Mesenchymal stem cell (in vitro differentiated cells and primary cell): Measurements from ENCODE around the gene LRP8.

Experiments
- DNase-seq: peaks from one replicate; pipeline ENCODE4 v3.0.0-alpha.2; 2013
- H2AFZ ChIP-seq: one replicate; pipeline ENCODE4 v1.6.1; 2013; ENCODE audit warnings: low read depth, mild to moderate bottlenecking, control low read depth, inconsistent platforms, low read length, moderate library complexity
- H2AK5ac ChIP-seq: 2 replicates; pipeline ENCODE4 v1.6.1; 2013; ENCODE audit warnings: low read length, moderate library complexity, mild to moderate bottlenecking, inconsistent platforms; ENCODE audit not compliant: severe bottlenecking
- H2BK120ac ChIP-seq: one replicate; pipeline ENCODE4 v1.6.1; 2013; ENCODE audit warnings: low read depth, mild to moderate bottlenecking, inconsistent platforms, low read length, moderate library complexity
- H2BK12ac ChIP-seq, 2 experiments: one replicate each; pipeline ENCODE4 v1.6.1; 2013; ENCODE audit warnings: inconsistent platforms in 2 of 2, low read length in 2 of 2, mild to moderate bottlenecking in 2 of 2, moderate library complexity in 2 of 2, control low read depth in 1 of 2
- H2BK15ac ChIP-seq: one replicate; pipeline ENCODE4 v1.6.1; 2013; ENCODE audit warnings: mild to moderate bottlenecking, low read depth, inconsistent platforms; ENCODE audit not compliant: poor library complexity, severe bottlenecking
- H2BK5ac ChIP-seq: 2 replicates; pipeline ENCODE4 v1.6.1; 2013; ENCODE audit warnings: low read depth, mild to moderate bottlenecking, low read length, control low read depth, inconsistent platforms; ENCODE audit not compliant: poor library complexity, severe bottlenecking
- H3K14ac ChIP-seq, 2 experiments: one replicate each; pipeline ENCODE4 v1.6.1; 2013; ENCODE audit warnings: inconsistent platforms in 2 of 2, low read length in 2 of 2, control low read depth in 1 of 2, mild to moderate bottlenecking in 1 of 2, moderate library complexity in 1 of 2
- H3K18ac ChIP-seq, 2 experiments: one replicate each; pipeline ENCODE4 v1.6.1; 2013; ENCODE audit warnings: inconsistent platforms in 2 of 2, low read length in 2 of 2, control low read depth in 1 of 2, low read depth in 1 of 2, mild to moderate bottlenecking in 1 of 2
- H3K23ac ChIP-seq, 2 experiments: one replicate each; pipeline ENCODE4 v1.6.1; 2013; ENCODE audit warnings: inconsistent platforms in 2 of 2, low read length in 2 of 2, mild to moderate bottlenecking in 2 of 2, moderate library complexity in 2 of 2, control low read depth in 1 of 2
- H3K27ac ChIP-seq: 2 replicates; pipeline ENCODE4 v1.5.1; 2013; ENCODE audit warnings: mild to moderate bottlenecking, moderate library complexity, low read length, control low read depth, inconsistent platforms; ENCODE audit not compliant: poor library complexity, severe bottlenecking
- H3K27me3 ChIP-seq, 2 experiments: 2 replicates each; pipeline versions ENCODE4 v1.6.1 to v1.7.0; 2013; ENCODE audit warnings: low read length in 2 of 2, mild to moderate bottlenecking in 2 of 2, moderate library complexity in 2 of 2, control low read depth in 1 of 2, inconsistent platforms in 1 of 2; ENCODE audit not compliant: control insufficient read depth in 1 of 2, insufficient read depth in 1 of 2
- H3K36me3 ChIP-seq, 2 experiments: 2 replicates each; pipeline versions ENCODE4 v1.6.1 to v1.7.0; 2013; ENCODE audit warnings: low read length in 2 of 2, control low read depth in 1 of 2, inconsistent platforms in 1 of 2, low read depth in 1 of 2, mild to moderate bottlenecking in 1 of 2; ENCODE audit not compliant: insufficient read depth in 2 of 2, control insufficient read depth in 1 of 2
- H3K4ac ChIP-seq, 2 experiments: one replicate each; pipeline ENCODE4 v1.6.1; 2013; ENCODE audit warnings: inconsistent platforms in 2 of 2, low read length in 2 of 2, mild to moderate bottlenecking in 2 of 2, moderate library complexity in 2 of 2, control low read depth in 1 of 2, low read depth in 1 of 2
- H3K4me1 ChIP-seq: 2 replicates; pipeline ENCODE4 v1.6.1; 2013; ENCODE audit warnings: low read depth, low read length, control low read depth; ENCODE audit not compliant: control insufficient read depth, insufficient read depth
- H3K4me2 ChIP-seq: 2 replicates; pipeline ENCODE4 v1.6.1; 2013; ENCODE audit warnings: low read length, mild to moderate bottlenecking, inconsistent platforms; ENCODE audit not compliant: poor library complexity, severe bottlenecking
- H3K4me3 ChIP-seq, 2 experiments: 2 replicates each; pipeline versions ENCODE4 v1.5.1 to v1.7.0; 2013; ENCODE audit warnings: low read length in 2 of 2, mild to moderate bottlenecking in 2 of 2, control low read depth in 1 of 2, low read depth in 1 of 2; ENCODE audit not compliant: insufficient read depth in 1 of 2
- H3K79me1 ChIP-seq: replicated peaks from 2 replicates; pipeline ENCODE4 v1.6.1; 2013; ENCODE audit warnings: mild to moderate bottlenecking, control low read depth, low read length, inconsistent platforms; ENCODE audit not compliant: poor library complexity, severe bottlenecking
- H3K9ac ChIP-seq: 2 replicates; pipeline ENCODE4 v1.7.0; 2013; ENCODE audit warnings: mild to moderate bottlenecking, low read length, moderate library complexity
- H3K9me3 ChIP-seq: 2 replicates; pipeline ENCODE4 v1.7.0; 2013; ENCODE audit warnings: mild to moderate bottlenecking, low read length; ENCODE audit not compliant: control insufficient read depth
- H4K8ac ChIP-seq: one replicate; pipeline ENCODE4 v1.6.1; 2013; ENCODE audit warnings: inconsistent platforms, mild to moderate bottlenecking, low read length, moderate library complexity
- H4K91ac ChIP-seq: one replicate; pipeline ENCODE4 v1.6.1; 2013; ENCODE audit warnings: mild to moderate bottlenecking, low read length, inconsistent platforms
- WGBS: methylation state at CpG from one replicate; pipeline ENCODE4 v1.1.7; 2013; ENCODE audit warnings: mixed read lengths; 5-methylcytosine and 5-hydroxymethylcytosine counted together

Gene LRP8

GRCh38 chr1:53267761-53268160 is 60.1 kb downstream of the LRP8 start:
- Histone ChIP-seq H2BK12ac (no peak overlapping the region), H4K91ac (no peak overlapping the region), H3K9me3 (no peaks in the 10 kb centered on the region), H2AFZ (no peak overlapping the region), H3K9ac (no peak overlapping the region), H3K14ac (no peak overlapping the region), H3K23ac (no peak overlapping the region), H2AK5ac (no peak overlapping the region), H3K4me3 (no peak overlapping the region), H3K4ac (no peak overlapping the region), H4K8ac (peak overlapping the region; percentile 9), H2BK120ac (no peak overlapping the region), H3K4me2 (no peak overlapping the region), H3K18ac (no peak overlapping the region), H3K36me3 (peaks cover 36 to 51% of the 10 kb centered on the region in 2 experiments), H2BK15ac (no peak overlapping the region), H3K4me1 (peaks cover 2% of the 10 kb centered on the region), H2BK5ac (no peak overlapping the region), H3K27ac (no peak overlapping the region), H3K27me3 (no peaks in the 10 kb centered on the region), H3K79me1 (no peaks in the 10 kb centered on the region)
- no peak for DNase-seq

GRCh38 chr1:53266038-53266437 is 61.8 kb downstream of the LRP8 start:
- Histone ChIP-seq H2BK5ac (no peak overlapping the region), H3K9ac (no peak overlapping the region), H2BK12ac (no peak overlapping the region), H3K79me1 (no peaks in the 10 kb centered on the region), H3K4me1 (no peaks in the 10 kb centered on the region), H2BK120ac (no peak overlapping the region), H2AK5ac (no peak overlapping the region), H2AFZ (no peak overlapping the region), H3K4ac (no peak overlapping the region), H3K36me3 (peaks cover 37 to 66% of the 10 kb centered on the region in 2 experiments), H4K91ac (no peak overlapping the region), H3K27me3 (no peaks in the 10 kb centered on the region), H2BK15ac (no peak overlapping the region), H3K4me2 (no peak overlapping the region), H3K18ac (no peak overlapping the region), H3K4me3 (no peak overlapping the region), H3K9me3 (no peaks in the 10 kb centered on the region), H3K27ac (no peak overlapping the region), H4K8ac (no peak overlapping the region), H3K23ac (no peak overlapping the region), H3K14ac (no peak overlapping the region)
- DNase-seq, result no peak

- H3K4ac ChIP-seq, result no peak overlapping the region
- H2BK5ac ChIP-seq, result no peak overlapping the region
- no peaks in the 10 kb centered on the region for H3K79me1 ChIP-seq
- no peak overlapping the region for H4K8ac ChIP-seq
- no peak overlapping the region for H3K14ac ChIP-seq
- H3K23ac ChIP-seq, result no peak overlapping the region
- no peak overlapping the region for H2BK15ac ChIP-seq
- no peak overlapping the region for H2BK12ac ChIP-seq
- H4K91ac ChIP-seq, result no peak overlapping the region
- WGBS, result 99% methylated on average over 3 of the region's 4 CpGs
- H3K4me3 ChIP-seq, result no peak overlapping the region
- H2AK5ac ChIP-seq, result no peak overlapping the region
- H2AFZ ChIP-seq, result no peak overlapping the region
- no peaks in the 10 kb centered on the region for H3K4me1 ChIP-seq
- H3K27me3 ChIP-seq, result no peaks in the 10 kb centered on the region
- H3K4me2 ChIP-seq, result no peak overlapping the region
- no peak for DNase-seq
- no peaks in the 10 kb centered on the region for H3K9me3 ChIP-seq
- H2BK120ac ChIP-seq, result no peak overlapping the region
- no peak overlapping the region for H3K27ac ChIP-seq
- no peak overlapping the region for H3K18ac ChIP-seq
- H3K36me3 ChIP-seq, result peaks cover 33 to 66% of the 10 kb centered on the region in 2 experiments
- H3K9ac ChIP-seq, result no peak overlapping the region
These were observed 62.3 kb downstream of the LRP8 start for GRCh38 chr1:53265581-53265980.

- H2AFZ ChIP-seq, result no peak overlapping the region
- H3K27me3 ChIP-seq, result no peaks in the 10 kb centered on the region
- H2BK15ac ChIP-seq, result no peak overlapping the region
- H3K4me2 ChIP-seq, result no peak overlapping the region
- no peak overlapping the region for H4K8ac ChIP-seq
- H2BK5ac ChIP-seq, result no peak overlapping the region
- DNase-seq, result no peak
- no peak overlapping the region for H3K9ac ChIP-seq
- H4K91ac ChIP-seq, result no peak overlapping the region
- peaks cover 32 to 70% of the 10 kb centered on the region in 2 experiments for H3K36me3 ChIP-seq
- 97% methylated on average over 11 of the region's 11 CpGs for WGBS
- H3K79me1 ChIP-seq, result no peaks in the 10 kb centered on the region
- no peak overlapping the region for H3K4ac ChIP-seq
- no peaks in the 10 kb centered on the region for H3K4me1 ChIP-seq
- H3K4me3 ChIP-seq, result no peak overlapping the region
- no peak overlapping the region for H3K14ac ChIP-seq
- no peaks in the 10 kb centered on the region for H3K9me3 ChIP-seq
- no peak overlapping the region for H3K18ac ChIP-seq
- no peak overlapping the region for H3K27ac ChIP-seq
- no peak overlapping the region for H2AK5ac ChIP-seq
- H2BK120ac ChIP-seq, result no peak overlapping the region
- no peak overlapping the region for H3K23ac ChIP-seq
- no peak overlapping the region for H2BK12ac ChIP-seq
These were observed 63.8 kb downstream of the LRP8 start for GRCh38 chr1:53264048-53264447.
